Tibial artery (tissue), 4 donors: Measurements from ENCODE around the gene WDR59.

ENCODE experiments used
- DNase-seq, 2 donors: peaks; one replicate each; pipeline ENCODE4 v3.0.0-alpha.2; 2019
- H3K27ac ChIP-seq, 2 donors: fragments of 200-600 bp; sonication (generic) in 1 of 2; 1 replicate in 1 of 2; 2 replicates in 1 of 2; pipeline ENCODE4 v1.5.1; 2018 to 2019; ENCODE audit warnings: mild to moderate bottlenecking in 1 of 2
- H3K27me3 ChIP-seq, 2 donors: fragments of 200-600 bp; sonication (generic) in 1 of 2; one replicate each; pipeline versions ENCODE4 v1.5.1 to v1.6.0; 2016 to 2019
- H3K36me3 ChIP-seq, 3 donors: fragments of 200-600 bp; sonication (generic) in 2 of 3; one replicate each; pipeline ENCODE4 v1.5.1; 2016 to 2019; ENCODE audit warnings: mild to moderate bottlenecking in 2 of 3
- H3K4me1 ChIP-seq, 4 donors: fragments of 200-600 bp; sonication (generic) in 2 of 4; 1 replicate in 3 of 4; 2 replicates in 1 of 4; pipeline ENCODE4 v1.5.1; 2016 to 2019
- H3K4me3 ChIP-seq, 2 donors: fragments of 200-600 bp; sonication (generic) in 1 of 2; 1 replicate in 1 of 2; 2 replicates in 1 of 2; pipeline ENCODE4 v1.5.1; 2018 to 2019; ENCODE audit warnings: mild to moderate bottlenecking in 2 of 2
- H3K9me3 ChIP-seq, 3 donors: fragments of 200-600 bp; sonication (generic) in 1 of 3; one replicate each; pipeline ENCODE4 v1.5.1; 2016 to 2019
- CTCF ChIP-seq, 2 experiments: fragments of 200-600 bp in 1 of 2; fragments of 450-650 bp in 1 of 2; IDR thresholded peaks; one replicate each; pipeline ENCODE4 v1.5.1; 2017 to 2019; ENCODE audit warnings: antibody characterized with exemption in 2 of 2, mild to moderate bottlenecking in 1 of 2, moderate library complexity in 1 of 2
- intact Hi-C: fragments of 100-400 bp; cut with DNase I; formaldehyde crosslinking; loops from one replicate; pipeline ENCODE4 v1.15.0; 2023; ENCODE audit warnings: low total_unique reads

The WDR59 gene

GRCh38 chr16:75010427-75010826 lies 25.5 kb upstream of the WDR59 start:
- Histone ChIP-seq H3K9me3 (no peaks in the 10 kb centered on the region), H3K36me3 (no peaks in the 10 kb centered on the region), H3K27me3 (no peaks in the 10 kb centered on the region), H3K4me3 (no peak overlapping the region), H3K27ac (peak overlapping the region; percentile 26 to 75), H3K4me1 (peaks cover 0 to 40% (median 31%) of the 10 kb centered on the region in 4 donors)
- intact Hi-C loops, result no loop called here
- TF ChIP-seq CTCF (IDR thresholded peaks at IDR 0.05), result no peak
- no peak for DNase-seq

- intact Hi-C loops, result no loop called here
- no peak overlapping the region for H3K27ac ChIP-seq
- H3K4me1 ChIP-seq, result peaks cover 0 to 28% (median 22%) of the 10 kb centered on the region in 4 donors
These were observed 22.5 kb upstream of the WDR59 start for GRCh38 chr16:75007443-75007842.

GRCh38 chr16:75005697-75006096 lies 20.8 kb upstream of the WDR59 start:
- Histone ChIP-seq H3K27me3 (no peaks in the 10 kb centered on the region), H3K9me3 (no peaks in the 10 kb centered on the region), H3K4me3 (no peak overlapping the region), H3K4me1 (peaks cover 0 to 18% (median 8%) of the 10 kb centered on the region in 4 donors), H3K27ac (no peak overlapping the region), H3K36me3 (no peaks in the 10 kb centered on the region)
- intact Hi-C loops, result no loop called here
- no peak for TF ChIP-seq CTCF (IDR thresholded peaks at IDR 0.05)
- DNase-seq, result no peak

More at GRCh38 chr16:75007443-75007842, 22.5 kb upstream of the WDR59 start:
- DNase-seq, result no peak
- no peak overlapping the region for H3K4me3 ChIP-seq
- H3K9me3 ChIP-seq, result no peaks in the 10 kb centered on the region
- H3K36me3 ChIP-seq, result no peaks in the 10 kb centered on the region
- H3K27me3 ChIP-seq, result no peaks in the 10 kb centered on the region
- TF ChIP-seq CTCF (IDR thresholded peaks at IDR 0.05), result no peak

GRCh38 chr16:75004460-75004859 lies 19.5 kb upstream of the WDR59 start:
- Histone ChIP-seq H3K27ac (no peak overlapping the region), H3K36me3 (no peaks in the 10 kb centered on the region), H3K27me3 (no peaks in the 10 kb centered on the region), H3K4me1 (peaks cover 0 to 14% (median 10%) of the 10 kb centered on the region in 4 donors), H3K4me3 (no peak overlapping the region), H3K9me3 (no peaks in the 10 kb centered on the region)
- no peak for DNase-seq
- TF ChIP-seq CTCF (IDR thresholded peaks at IDR 0.05), result no peak
- intact Hi-C loops, result no loop called here

- no peak overlapping the region for H3K27ac ChIP-seq
- no peaks in the 10 kb centered on the region for H3K27me3 ChIP-seq
- H3K36me3 ChIP-seq, result no peaks in the 10 kb centered on the region
- DNase-seq, result no peak
- peaks cover 0 to 14% (median 10%) of the 10 kb centered on the region in 4 donors for H3K4me1 ChIP-seq
- no peaks in the 10 kb centered on the region for H3K9me3 ChIP-seq
- TF ChIP-seq CTCF (IDR thresholded peaks at IDR 0.05), result no peak
- intact Hi-C loops, result no loop called here
- no peak overlapping the region for H3K4me3 ChIP-seq
These were observed 19.0 kb upstream of the WDR59 start for GRCh38 chr16:75003931-75004330.

GRCh38 chr16:75002474-75002873 lies 17.6 kb upstream of the WDR59 start:
- DNase-seq, result no peak
- Histone ChIP-seq H3K4me3 (no peak overlapping the region), H3K27ac (no peak overlapping the region), H3K9me3 (no peaks in the 10 kb centered on the region), H3K4me1 (peaks cover 0 to 22% (median 15%) of the 10 kb centered on the region in 4 donors), H3K27me3 (no peaks in the 10 kb centered on the region), H3K36me3 (no peaks in the 10 kb centered on the region)
- intact Hi-C loops, result no loop called here
- TF ChIP-seq CTCF (IDR thresholded peaks at IDR 0.05), result no peak
